PC-3 (cell line): ENCODE measurements around the gene DDX54.

Experiments used
- EZH2 ChIP-seq: fragments of 300-600 bp; sonication (generic); IDR thresholded peaks from one replicate; pipeline ENCODE4 v1.6.1; 2017; ENCODE audit warnings: antibody characterized with exemption, mild to moderate bottlenecking, low read length; ENCODE audit not compliant: unreplicated experiment
- EZH2phosphoT487 ChIP-seq: fragments of 300-600 bp; sonication (generic); IDR thresholded peaks from 2 replicates; pipeline ENCODE4 v1.6.1; 2018; ENCODE audit warnings: mild to moderate bottlenecking, antibody characterized with exemption, low read length, borderline replicate concordance
- TF ChIP-seq, protein P1 (sequence below): fragments of 300-600 bp; sonication (generic); conservative IDR thresholded peaks from 2 replicates; pipeline ENCODE4 v1.5.1; 2017; ENCODE audit warnings: antibody characterized with exemption, low read depth, mild to moderate bottlenecking, low read length

DNA sequence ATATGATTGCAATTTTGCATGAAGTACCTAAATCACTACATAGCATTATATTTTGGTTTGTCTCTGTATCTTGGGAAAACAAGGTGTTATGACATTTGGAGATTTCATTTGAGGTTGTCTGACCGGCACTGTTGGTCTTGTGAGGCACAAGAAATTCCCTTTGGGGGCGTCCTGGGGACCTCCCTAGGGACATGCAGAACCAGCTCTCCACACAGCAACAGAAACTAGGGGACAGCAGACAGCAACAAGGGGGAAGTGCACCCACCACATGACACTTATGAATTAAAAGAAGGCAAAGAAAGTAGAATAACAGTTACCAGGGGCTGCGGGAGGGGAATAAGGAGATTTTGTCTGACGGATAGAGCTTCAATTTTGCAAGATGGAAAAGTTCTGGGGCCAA is 14.4 kb downstream of the DDX54 start:
- no peak for TF ChIP-seq EZH2
- TF ChIP-seq, protein P1, sequence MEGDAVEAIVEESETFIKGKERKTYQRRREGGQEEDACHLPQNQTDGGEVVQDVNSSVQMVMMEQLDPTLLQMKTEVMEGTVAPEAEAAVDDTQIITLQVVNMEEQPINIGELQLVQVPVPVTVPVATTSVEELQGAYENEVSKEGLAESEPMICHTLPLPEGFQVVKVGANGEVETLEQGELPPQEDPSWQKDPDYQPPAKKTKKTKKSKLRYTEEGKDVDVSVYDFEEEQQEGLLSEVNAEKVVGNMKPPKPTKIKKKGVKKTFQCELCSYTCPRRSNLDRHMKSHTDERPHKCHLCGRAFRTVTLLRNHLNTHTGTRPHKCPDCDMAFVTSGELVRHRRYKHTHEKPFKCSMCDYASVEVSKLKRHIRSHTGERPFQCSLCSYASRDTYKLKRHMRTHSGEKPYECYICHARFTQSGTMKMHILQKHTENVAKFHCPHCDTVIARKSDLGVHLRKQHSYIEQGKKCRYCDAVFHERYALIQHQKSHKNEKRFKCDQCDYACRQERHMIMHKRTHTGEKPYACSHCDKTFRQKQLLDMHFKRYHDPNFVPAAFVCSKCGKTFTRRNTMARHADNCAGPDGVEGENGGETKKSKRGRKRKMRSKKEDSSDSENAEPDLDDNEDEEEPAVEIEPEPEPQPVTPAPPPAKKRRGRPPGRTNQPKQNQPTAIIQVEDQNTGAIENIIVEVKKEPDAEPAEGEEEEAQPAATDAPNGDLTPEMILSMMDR = no peak
- TF ChIP-seq EZH2phosphoT487 = no peak
